HepG2 (cell line): ENCODE data around the gene SYT7. TPM values are rescaled to one million over a fixed set of nuclear protein-coding genes. Genes with fewer than 3 reads are reported as not detected.

Experiments used
- CHCHD3 ChIP-seq: sonication (generic); formaldehyde crosslinking; IDR thresholded peaks from 2 replicates; pipeline ENCODE4 v1.8.0; 2022; ENCODE audit warnings: mild to moderate bottlenecking, missing genetic modification reagents, moderate library complexity
- CHD4 ChIP-seq: fragments of 200-600 bp; sonication (generic); IDR thresholded peaks from 2 replicates; pipeline ENCODE4 v1.7.0; 2017; ENCODE audit warnings: mild to moderate bottlenecking, low read length, borderline replicate concordance
- GFI1 ChIP-seq: sonication (generic); formaldehyde crosslinking; IDR thresholded peaks from 2 replicates; pipeline ENCODE4 v1.5.0; 2020; ENCODE audit warnings: missing genetic modification reagents, mild to moderate bottlenecking, borderline replicate concordance
- HNF4G ChIP-seq, 2 experiments: sonication (generic) in 1 of 2; formaldehyde crosslinking in 1 of 2; IDR thresholded peaks; 2 replicates each; pipeline versions ENCODE4 v1.4.0 to v1.6.1; 2011 to 2020; ENCODE audit warnings: borderline replicate concordance in 2 of 2, low read depth in 2 of 2, mild to moderate bottlenecking in 2 of 2, low read length in 1 of 2, missing genetic modification reagents in 1 of 2, moderate library complexity in 1 of 2
- JUND ChIP-seq: sonication (generic); formaldehyde crosslinking; IDR thresholded peaks from 2 replicates; pipeline ENCODE4 v1.8.0; 2022; ENCODE audit warnings: mild to moderate bottlenecking, missing genetic modification reagents
- MAFF ChIP-seq: IDR thresholded peaks from 2 replicates; pipeline ENCODE4 v1.6.1; 2011; ENCODE audit warnings: low read depth, low read length, improper control_type of control experiment
- RBFOX2 ChIP-seq: fragments of 200-400 bp; formaldehyde crosslinking; IDR thresholded peaks from 2 replicates; pipeline ENCODE4 v1.6.1; 2017; ENCODE audit warnings: low read depth, mild to moderate bottlenecking, low read length
- TSC22D2 ChIP-seq: sonication (generic); formaldehyde crosslinking; IDR thresholded peaks from 2 replicates; pipeline ENCODE4 v1.5.1; 2020; ENCODE audit warnings: missing genetic modification reagents, mild to moderate bottlenecking, borderline replicate concordance
- ZFP82 ChIP-seq: sonication (generic); formaldehyde crosslinking; IDR thresholded peaks from 2 replicates; pipeline ENCODE4 v1.5.1; 2020; ENCODE audit warnings: mild to moderate bottlenecking, missing genetic modification reagents, borderline replicate concordance
- ZNF558 ChIP-seq: sonication (generic); formaldehyde crosslinking; IDR thresholded peaks from 2 replicates; pipeline ENCODE4 v1.9.0; 2022; ENCODE audit warnings: mild to moderate bottlenecking, missing genetic modification reagents, borderline replicate concordance
- ZNF703 ChIP-seq: sonication (generic); formaldehyde crosslinking; IDR thresholded peaks from 2 replicates; pipeline ENCODE4 v1.5.1; 2020; ENCODE audit warnings: missing genetic modification reagents, mild to moderate bottlenecking, moderate library complexity, borderline replicate concordance
- ZNF709 ChIP-seq: sonication (generic); formaldehyde crosslinking; IDR thresholded peaks from 2 replicates; pipeline ENCODE4 v1.5.0; 2020; ENCODE audit warnings: mild to moderate bottlenecking, missing genetic modification reagents
- ZNF749 ChIP-seq: sonication (generic); formaldehyde crosslinking; IDR thresholded peaks from 2 replicates; pipeline ENCODE4 v1.8.0; 2022; ENCODE audit warnings: mild to moderate bottlenecking, missing genetic modification reagents, moderate library complexity, borderline replicate concordance
- polyA plus RNA-seq, 8 experiments: library from polyadenylated mRNA; depleted of rRNA in 3 of 8; stranded (reverse) in 7 of 8; unstranded in 1 of 8; fragments of >200 nt; fragmentation: Illumina TruSeq in 4 of 8; extraction: Trizol in 4 of 8; gene quantifications; 2 replicates each; pipeline versions ENCODE4 v1.2.1 to v1.2.3, GENCODE V29; 2011 to 2016; ENCODE audit warnings: low read depth in 4 of 8, missing spikeins in 1 of 8, mixed read lengths in 1 of 8; ENCODE audit not compliant: insufficient read depth in 1 of 8
- total RNA-seq, 5 experiments: library from RNA; depleted of rRNA; stranded (reverse); fragments of >200 nt; fragmentation: Illumina TruSeq; extraction: Trizol; gene quantifications; 2 replicates each; pipeline ENCODE4 v1.2.3, GENCODE V29; 2016; ENCODE audit warnings: low read depth in 1 of 5
- TF ChIP-seq, protein P1 (sequence below): sonication (generic); formaldehyde crosslinking; IDR thresholded peaks from 2 replicates; pipeline ENCODE4 v1.9.0; 2021; ENCODE audit warnings: mild to moderate bottlenecking, missing genetic modification reagents
- TF ChIP-seq, protein P2 (sequence below): sonication (generic); formaldehyde crosslinking; conservative IDR thresholded peaks from 2 replicates; pipeline ENCODE4 v1.5.0; 2020; ENCODE audit warnings: missing genetic modification reagents
- TF ChIP-seq, protein P3 (sequence below): sonication (generic); formaldehyde crosslinking; IDR thresholded peaks from 2 replicates; pipeline ENCODE4 v1.8.1; 2022; ENCODE audit warnings: mild to moderate bottlenecking, missing genetic modification reagents
- TF ChIP-seq, protein P4 (sequence below): sonication (generic); formaldehyde crosslinking; IDR thresholded peaks from 2 replicates; pipeline ENCODE4 v1.8.1; 2023; ENCODE audit warnings: mild to moderate bottlenecking, missing genetic modification reagents

The SYT7 gene
- total and polyA plus RNA-seq, 2 of the 13 experiments (the other 11 are each of a cell fraction or from before 2014, with no cell fraction given): 1.4 to 4.4 TPM

DNA sequence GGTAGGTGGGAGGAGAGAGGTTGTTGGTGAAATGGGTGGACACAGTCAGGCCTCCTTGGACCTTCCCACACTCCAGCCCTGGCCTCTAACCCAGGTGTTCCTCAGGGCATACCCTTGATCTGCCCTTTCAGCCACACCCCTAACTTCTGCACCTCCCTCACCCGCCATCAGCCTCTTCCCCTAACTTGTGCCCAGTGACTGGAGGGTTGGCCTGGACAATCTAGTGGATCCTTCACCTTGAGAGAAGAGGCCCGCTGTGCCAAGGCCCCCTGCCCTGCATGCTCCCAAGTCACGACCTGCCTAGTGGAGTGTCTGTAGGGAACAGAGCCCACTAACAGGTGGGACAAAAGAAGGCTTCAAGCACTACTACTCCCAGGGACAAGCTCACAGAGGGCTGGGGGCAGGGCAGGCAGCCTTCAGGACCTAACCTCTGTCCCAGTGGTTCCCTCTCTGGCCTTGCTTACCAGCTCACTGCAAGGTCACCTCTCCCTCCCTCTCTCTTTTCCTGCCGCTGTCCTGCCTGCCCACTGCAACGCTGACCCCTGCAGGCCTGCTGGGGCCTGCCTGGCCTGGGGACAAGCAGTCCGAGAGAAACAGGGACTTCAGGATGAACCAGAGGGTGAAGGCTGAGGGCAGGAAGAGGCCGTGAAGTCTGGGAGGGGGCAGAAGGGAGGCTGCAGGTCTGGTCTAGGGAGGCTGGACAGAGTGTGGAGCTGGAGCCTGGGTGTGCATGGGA, 3.3 kb downstream of the SYT7 start (continued):
- TF ChIP-seq RBFOX2: no peak
- TF ChIP-seq CHD4: no peak
- no peak for TF ChIP-seq ZFP82 (CRISPR knock-in tag)
- TF ChIP-seq, protein P1, sequence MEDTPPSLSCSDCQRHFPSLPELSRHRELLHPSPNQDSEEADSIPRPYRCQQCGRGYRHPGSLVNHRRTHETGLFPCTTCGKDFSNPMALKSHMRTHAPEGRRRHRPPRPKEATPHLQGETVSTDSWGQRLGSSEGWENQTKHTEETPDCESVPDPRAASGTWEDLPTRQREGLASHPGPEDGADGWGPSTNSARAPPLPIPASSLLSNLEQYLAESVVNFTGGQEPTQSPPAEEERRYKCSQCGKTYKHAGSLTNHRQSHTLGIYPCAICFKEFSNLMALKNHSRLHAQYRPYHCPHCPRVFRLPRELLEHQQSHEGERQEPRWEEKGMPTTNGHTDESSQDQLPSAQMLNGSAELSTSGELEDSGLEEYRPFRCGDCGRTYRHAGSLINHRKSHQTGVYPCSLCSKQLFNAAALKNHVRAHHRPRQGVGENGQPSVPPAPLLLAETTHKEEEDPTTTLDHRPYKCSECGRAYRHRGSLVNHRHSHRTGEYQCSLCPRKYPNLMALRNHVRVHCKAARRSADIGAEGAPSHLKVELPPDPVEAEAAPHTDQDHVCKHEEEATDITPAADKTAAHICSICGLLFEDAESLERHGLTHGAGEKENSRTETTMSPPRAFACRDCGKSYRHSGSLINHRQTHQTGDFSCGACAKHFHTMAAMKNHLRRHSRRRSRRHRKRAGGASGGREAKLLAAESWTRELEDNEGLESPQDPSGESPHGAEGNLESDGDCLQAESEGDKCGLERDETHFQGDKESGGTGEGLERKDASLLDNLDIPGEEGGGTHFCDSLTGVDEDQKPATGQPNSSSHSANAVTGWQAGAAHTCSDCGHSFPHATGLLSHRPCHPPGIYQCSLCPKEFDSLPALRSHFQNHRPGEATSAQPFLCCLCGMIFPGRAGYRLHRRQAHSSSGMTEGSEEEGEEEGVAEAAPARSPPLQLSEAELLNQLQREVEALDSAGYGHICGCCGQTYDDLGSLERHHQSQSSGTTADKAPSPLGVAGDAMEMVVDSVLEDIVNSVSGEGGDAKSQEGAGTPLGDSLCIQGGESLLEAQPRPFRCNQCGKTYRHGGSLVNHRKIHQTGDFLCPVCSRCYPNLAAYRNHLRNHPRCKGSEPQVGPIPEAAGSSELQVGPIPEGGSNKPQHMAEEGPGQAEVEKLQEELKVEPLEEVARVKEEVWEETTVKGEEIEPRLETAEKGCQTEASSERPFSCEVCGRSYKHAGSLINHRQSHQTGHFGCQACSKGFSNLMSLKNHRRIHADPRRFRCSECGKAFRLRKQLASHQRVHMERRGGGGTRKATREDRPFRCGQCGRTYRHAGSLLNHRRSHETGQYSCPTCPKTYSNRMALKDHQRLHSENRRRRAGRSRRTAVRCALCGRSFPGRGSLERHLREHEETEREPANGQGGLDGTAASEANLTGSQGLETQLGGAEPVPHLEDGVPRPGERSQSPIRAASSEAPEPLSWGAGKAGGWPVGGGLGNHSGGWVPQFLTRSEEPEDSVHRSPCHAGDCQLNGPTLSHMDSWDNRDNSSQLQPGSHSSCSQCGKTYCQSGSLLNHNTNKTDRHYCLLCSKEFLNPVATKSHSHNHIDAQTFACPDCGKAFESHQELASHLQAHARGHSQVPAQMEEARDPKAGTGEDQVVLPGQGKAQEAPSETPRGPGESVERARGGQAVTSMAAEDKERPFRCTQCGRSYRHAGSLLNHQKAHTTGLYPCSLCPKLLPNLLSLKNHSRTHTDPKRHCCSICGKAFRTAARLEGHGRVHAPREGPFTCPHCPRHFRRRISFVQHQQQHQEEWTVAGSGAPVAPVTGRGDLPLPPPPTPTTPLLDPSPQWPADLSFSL (CRISPR knock-in tag): no peak
- no peak for TF ChIP-seq JUND (CRISPR knock-in tag)
- TF ChIP-seq TSC22D2 (CRISPR knock-in tag): no peak
- TF ChIP-seq ZNF703 (CRISPR knock-in tag): no peak
- TF ChIP-seq, protein P2, sequence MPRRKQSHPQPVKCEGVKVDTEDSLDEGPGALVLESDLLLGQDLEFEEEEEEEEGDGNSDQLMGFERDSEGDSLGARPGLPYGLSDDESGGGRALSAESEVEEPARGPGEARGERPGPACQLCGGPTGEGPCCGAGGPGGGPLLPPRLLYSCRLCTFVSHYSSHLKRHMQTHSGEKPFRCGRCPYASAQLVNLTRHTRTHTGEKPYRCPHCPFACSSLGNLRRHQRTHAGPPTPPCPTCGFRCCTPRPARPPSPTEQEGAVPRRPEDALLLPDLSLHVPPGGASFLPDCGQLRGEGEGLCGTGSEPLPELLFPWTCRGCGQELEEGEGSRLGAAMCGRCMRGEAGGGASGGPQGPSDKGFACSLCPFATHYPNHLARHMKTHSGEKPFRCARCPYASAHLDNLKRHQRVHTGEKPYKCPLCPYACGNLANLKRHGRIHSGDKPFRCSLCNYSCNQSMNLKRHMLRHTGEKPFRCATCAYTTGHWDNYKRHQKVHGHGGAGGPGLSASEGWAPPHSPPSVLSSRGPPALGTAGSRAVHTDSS (CRISPR knock-in tag): no peak
- TF ChIP-seq ZNF558 (CRISPR knock-in tag): no peak
- TF ChIP-seq, protein P3, sequence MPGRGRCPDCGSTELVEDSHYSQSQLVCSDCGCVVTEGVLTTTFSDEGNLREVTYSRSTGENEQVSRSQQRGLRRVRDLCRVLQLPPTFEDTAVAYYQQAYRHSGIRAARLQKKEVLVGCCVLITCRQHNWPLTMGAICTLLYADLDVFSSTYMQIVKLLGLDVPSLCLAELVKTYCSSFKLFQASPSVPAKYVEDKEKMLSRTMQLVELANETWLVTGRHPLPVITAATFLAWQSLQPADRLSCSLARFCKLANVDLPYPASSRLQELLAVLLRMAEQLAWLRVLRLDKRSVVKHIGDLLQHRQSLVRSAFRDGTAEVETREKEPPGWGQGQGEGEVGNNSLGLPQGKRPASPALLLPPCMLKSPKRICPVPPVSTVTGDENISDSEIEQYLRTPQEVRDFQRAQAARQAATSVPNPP (CRISPR knock-in tag): no peak
- TF ChIP-seq MAFF: no peak
- TF ChIP-seq CHCHD3: no peak
- no peak for TF ChIP-seq HNF4G (IDR thresholded peaks at IDR 0.05; ENCODE audit: borderline replicate concordance, low read depth, low read length)
- TF ChIP-seq HNF4G (CRISPR knock-in tag; IDR thresholded peaks at IDR 0.05; ENCODE audit: borderline replicate concordance, low read depth): no peak
- TF ChIP-seq ZNF749 (CRISPR knock-in tag): no peak
- TF ChIP-seq ZNF709 (CRISPR knock-in tag): 0 out of 2 replicates have a peak, but pooled peaks have one; percentile 31
- TF ChIP-seq, protein P4, sequence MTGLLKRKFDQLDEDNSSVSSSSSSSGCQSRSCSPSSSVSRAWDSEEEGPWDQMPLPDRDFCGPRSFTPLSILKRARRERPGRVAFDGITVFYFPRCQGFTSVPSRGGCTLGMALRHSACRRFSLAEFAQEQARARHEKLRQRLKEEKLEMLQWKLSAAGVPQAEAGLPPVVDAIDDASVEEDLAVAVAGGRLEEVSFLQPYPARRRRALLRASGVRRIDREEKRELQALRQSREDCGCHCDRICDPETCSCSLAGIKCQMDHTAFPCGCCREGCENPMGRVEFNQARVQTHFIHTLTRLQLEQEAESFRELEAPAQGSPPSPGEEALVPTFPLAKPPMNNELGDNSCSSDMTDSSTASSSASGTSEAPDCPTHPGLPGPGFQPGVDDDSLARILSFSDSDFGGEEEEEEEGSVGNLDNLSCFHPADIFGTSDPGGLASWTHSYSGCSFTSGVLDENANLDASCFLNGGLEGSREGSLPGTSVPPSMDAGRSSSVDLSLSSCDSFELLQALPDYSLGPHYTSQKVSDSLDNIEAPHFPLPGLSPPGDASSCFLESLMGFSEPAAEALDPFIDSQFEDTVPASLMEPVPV (CRISPR knock-in tag): no peak
- no peak for TF ChIP-seq GFI1 (CRISPR knock-in tag)
